NCI-H510A treated with DMSO at 0.1 percent for 48 hours (cell line): ENCODE results near the gene IPO9.
"Not testable (repeated sequence)": the region's sequence is repeated elsewhere in the genome, so short reads cannot be mapped to it uniquely, and the experiment has no call there.

Source experiments
- DNase-seq: peaks from one replicate; lab custom pipeline; 2025; lab: John Stamatoyannopoulos, UW

Gene IPO9

DNA sequence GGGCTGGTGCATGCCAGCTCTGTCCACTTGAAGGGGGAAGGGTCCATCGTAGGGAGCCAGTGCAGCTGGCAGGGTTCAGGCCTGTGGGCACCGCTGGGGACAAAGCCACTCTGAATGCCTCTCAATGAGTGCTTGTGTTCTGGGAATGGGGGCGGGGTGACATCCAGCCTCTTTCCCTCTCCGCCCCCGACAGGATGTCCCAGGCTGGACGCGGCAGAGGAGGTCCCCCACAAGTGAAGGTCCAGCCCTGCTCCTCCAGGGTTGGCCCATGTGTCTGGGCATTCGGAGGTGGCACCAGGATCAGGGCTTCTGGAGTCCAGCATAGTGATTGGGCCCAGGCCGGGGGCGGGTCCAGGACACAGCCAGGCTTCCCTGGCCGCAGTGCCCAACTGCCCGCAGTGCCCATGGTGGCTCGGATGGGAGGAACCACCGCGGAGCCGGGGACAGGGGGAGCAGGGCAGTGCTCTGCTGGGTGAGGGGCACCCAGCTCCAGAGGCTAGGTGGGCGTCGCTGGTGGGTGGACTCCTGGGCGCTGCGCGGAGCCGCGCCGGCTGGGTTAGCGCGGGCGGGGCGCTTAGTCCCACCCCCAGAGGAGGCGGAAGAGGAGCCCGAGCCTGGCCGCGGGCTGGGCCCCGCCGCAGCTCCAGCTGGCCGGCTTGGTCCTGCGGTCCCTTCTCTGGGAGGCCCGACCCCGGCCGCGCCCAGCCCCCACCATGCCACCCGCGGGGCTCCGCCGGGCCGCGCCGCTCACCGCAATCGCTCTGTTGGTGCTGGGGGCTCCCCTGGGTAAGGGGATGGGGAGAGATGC lies 59.5 kb downstream of the IPO9 start, which contains the start of gene SHISA4:
Gene SHISA4, plus strand, starts transcription at position 617 of the 808 bp plus-strand sequence. Its CDS starts 97 bp downstream, at position 714.
- DNase-seq, result peak; percentile 51

DNA sequence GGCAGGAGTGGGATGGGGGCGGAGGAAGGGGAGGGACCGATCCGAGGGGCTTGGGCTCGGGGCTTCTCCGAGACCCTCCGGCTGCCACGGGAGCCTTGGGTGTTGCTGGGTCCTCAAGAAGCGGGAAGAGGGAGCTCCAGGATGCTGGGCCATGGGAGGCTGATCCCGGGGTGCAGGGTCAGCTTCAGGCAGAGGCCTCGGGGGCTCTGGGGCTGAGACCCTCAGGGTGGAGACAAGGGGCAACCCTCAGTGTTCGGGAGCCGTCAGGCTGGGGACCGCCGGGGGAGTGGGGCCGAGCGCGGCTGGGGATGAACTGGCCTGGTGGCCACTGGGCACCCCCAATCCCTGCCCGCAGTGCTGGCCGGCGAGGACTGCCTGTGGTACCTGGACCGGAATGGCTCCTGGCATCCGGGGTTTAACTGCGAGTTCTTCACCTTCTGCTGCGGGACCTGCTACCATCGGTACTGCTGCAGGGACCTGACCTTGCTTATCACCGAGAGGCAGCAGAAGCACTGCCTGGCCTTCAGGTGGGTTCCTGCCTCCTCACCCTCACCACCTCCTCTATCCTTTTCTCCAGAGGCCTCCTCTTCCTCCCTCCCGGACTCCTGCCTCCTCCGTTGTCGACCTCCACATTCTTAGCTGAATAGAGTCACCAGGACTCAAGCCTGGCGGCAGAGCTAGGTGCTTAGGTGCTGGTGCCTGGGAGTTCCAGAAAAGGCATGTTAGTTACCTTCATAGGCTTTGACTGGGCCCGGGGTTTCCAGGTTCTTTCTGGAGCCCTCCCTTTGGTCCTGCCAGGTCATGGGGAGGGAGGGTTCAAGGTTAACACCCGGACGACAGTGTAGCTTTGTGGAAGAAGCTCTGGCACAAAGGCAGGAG lies 60.4 kb downstream of the IPO9 start:
- DNase-seq, result no peak

GRCh38 chr1:201890223-201890622 lies 61.3 kb downstream of the IPO9 start:
- no peak for DNase-seq

- DNase-seq, result no peak
These were observed 62.0 kb downstream of the IPO9 start for GRCh38 chr1:201890806-201891450.

DNA sequence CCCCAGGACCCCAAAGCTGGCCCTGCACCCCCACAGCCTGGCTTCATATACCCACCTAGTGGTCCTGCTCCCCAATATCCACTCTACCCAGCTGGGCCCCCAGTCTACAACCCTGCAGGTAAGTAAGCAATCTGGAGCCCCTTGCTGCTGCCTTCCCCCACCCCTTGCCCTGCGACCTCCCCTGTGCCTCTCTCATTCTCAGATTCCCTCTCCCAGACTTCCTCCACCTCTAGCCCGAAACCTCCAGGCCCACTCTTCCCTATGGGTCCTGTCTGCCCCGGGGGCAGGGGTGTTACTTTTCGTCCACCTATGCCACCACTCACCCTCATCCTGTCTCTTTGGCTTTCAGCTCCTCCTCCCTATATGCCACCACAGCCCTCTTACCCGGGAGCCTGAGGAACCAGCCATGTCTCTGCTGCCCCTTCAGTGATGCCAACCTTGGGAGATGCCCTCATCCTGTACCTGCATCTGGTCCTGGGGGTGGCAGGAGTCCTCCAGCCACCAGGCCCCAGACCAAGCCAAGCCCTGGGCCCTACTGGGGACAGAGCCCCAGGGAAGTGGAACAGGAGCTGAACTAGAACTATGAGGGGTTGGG lies 62.6 kb downstream of the IPO9 start:
- no peak for DNase-seq

DNA sequence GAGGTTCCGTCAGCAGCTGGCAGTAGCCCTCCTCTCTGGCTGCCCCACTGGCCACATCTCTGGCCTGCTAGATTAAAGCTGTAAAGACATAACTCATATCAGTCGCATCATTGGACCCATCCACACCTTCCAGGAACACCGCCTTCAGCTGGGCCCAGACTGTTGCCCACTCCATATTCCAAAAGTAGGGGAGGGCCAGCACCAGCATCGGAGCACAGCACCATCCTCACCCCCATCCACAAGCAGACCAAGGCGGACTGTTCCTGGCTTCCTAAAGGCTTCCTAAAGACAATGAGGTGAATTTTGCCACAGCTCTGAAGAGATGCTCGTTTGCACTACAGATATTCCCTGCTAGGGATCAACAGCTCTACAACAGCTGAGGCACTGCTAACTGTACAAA lies 63.3 kb downstream of the IPO9 start:
- DNase-seq, result no peak

DNA sequence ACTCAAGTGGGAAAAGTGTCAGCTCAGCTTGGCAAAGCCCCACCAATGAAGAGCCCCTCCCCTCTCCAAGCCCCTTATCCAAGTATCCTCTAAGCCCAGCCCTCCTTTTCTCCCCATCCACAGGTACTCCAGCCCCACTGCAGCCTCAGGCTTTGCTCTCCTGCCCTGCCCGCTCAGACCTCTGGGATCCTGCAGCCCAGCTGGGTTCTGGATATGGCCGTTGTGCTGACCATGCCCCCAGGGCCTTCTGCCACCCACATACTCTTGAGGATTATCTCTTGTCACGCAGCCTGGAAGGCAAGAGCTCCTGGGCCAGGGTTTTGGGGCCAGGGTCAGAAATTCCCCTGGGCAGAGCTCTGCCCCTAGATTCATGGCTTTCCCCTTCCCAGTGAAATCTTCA lies 64.5 kb downstream of the IPO9 start:
- no peak for DNase-seq

GRCh38 chr1:201894343-201895119 lies 65.6 kb downstream of the IPO9 start:
- no peak for DNase-seq

- no peak for DNase-seq
These were observed 66.2 kb downstream of the IPO9 start for GRCh38 chr1:201895120-201895665.

GRCh38 chr1:201895913-201896807 lies 67.2 kb downstream of the IPO9 start:
- peak; percentile 91 for DNase-seq

DNA sequence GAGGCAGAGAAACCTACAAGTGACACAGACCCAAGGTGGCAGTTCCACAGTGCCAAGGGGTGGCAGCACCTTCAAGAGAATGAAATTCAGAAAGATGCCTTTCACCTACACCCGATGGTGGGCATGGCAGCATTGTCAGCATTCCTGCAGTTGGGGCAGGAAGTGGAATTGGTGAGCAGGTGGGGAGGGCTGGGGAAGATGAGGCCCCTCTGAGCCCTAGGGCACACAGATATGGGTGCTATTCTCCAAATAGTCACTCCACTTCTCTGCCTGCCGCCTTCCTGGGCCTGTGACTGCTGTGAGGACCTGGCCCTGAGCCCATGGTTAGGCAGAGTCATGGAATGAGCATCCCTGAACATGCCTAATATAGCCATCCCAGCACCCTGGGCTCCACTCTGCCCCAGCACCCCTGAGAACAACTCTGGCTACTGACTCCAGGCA lies 68.0 kb downstream of the IPO9 start:
- no peak for DNase-seq

DNA sequence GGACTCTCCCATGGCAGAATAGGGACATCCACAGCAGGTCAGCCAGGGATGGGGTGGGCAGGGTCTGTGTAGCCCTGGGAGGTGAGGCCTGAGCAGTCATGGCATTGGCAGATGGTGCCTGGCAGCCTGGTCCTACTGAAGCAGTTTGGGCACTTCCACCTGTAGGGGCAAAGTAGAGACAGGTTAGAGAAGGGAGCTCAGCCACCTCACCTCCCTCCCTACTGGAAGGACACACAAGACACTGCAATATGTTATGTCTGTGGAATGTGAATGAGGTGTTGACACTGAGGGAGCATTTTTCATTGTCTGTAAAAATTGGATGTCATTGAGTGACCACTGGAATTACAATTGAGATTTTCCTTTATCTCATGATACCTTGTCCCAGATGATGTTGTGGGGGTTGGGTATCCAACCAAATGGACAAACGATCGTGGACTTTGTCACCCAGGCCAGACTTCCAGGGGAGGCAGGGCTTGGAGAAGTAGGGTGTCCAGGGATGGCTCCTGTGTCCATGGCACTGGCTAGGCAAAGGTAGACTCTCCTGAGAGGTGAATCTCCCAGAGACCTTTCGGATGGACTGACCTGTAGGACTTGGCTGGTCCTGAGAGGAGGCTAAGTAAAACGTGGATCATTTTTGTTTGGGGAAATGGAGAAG lies 69.4 kb downstream of the IPO9 start:
- DNase-seq, result no peak

DNA sequence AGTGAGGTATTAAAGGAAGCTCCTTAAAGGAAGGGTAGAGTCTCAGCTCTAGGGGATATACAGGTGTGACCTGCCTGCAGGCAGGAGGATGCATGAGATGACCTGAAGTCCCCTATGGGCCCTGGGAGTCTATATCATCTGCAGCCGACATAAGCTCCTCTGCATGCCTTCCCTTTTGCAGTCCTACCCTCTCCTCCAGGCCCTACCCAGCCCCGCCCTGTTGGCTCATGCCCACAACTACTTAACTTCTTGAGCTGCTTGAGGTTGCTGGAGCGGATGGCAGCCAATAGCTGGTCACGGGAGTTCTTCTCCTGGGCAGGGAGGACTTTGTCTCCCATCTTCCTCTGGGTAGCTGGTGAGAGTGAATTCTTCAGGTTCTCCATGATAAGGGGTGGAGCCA lies 70.0 kb downstream of the IPO9 start:
- no peak for DNase-seq

DNA sequence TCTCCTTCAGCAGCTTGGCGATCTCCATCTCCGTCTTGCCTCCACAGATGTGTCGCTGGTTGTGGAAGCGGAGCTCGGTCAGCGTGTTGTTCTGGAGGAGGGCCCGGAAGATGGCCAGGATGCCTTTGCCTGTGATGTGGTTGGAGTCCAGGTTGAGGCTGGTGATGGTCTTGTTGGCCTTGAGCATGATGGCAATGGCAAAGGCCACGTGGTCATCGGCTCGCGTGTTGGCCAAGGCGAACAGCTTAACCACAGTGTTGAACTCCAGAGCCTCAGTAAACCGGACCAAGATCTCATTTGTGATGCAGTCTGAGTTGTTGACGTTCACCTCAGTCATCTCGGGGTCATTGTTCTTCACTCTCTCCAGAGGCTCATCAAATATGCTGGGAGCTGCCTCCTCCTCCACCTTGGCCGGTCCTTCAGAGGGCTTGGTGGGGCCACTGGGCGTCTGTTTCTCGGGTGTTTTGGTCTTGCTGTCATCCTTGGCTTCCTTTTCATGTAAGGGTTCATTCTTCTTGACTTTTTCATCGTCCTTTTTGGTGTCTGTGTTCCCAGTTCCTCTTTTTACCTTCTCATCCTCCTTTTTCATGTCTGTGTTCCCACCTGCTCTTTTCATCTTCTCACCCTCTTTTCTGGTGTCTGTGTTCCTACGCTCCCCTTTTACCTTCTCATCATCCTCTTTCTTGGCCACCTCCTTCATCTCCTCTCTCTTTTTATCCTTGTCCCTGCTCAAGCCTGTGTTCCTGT lies 70.9 kb downstream of the IPO9 start:
- DNase-seq, result no peak

- no peak for DNase-seq
These were observed 71.5 kb downstream of the IPO9 start for GRCh38 chr1:201900476-201900875.

DNA sequence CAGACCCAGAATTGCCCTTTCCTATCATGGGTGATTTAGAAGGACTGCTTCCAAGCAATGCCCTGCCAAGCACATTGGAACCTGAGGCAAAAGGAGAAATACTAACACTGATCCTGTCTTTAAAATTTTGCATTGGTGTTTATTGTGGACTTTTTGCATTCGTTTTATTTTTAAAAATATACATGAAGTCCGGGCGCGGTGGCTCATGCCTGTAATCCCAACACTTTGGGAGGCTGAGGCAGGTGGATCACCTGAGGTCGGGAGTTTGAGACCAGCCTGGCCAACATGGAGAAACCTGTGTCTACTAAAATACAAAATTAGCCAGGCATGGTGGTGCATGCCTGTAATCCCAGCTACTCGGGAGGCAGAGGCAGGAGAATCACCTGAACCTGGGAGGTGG lies 72.1 kb downstream of the IPO9 start:
- DNase-seq, result not testable (repeated sequence)

- DNase-seq, result no peak
These were observed 73.2 kb downstream of the IPO9 start for GRCh38 chr1:201902198-201902597.

GRCh38 chr1:201903135-201903534 lies 74.2 kb downstream of the IPO9 start:
- no peak for DNase-seq

GRCh38 chr1:201904579-201904978 lies 75.6 kb downstream of the IPO9 start:
- DNase-seq, result no peak
